HepG2 (cell line): ENCODE data around the gene POU6F2. TPM values are rescaled to one million over a fixed set of nuclear protein-coding genes. Genes with fewer than 3 reads are reported as not detected.
A peak's percentile ranks its signal among the peaks of the same experiment; 100 is the strongest.

Experiments
- ATAC-seq: fragments of 200-7000 bp; cut with Tn5 transposase; 3 replicates; pipeline ENCODE4 v1.9.1; 2020; ENCODE audit warnings: mild to moderate bottlenecking, moderate library complexity
- BruUV-seq: library from RNA; stranded (reverse); fragments of 400-500 nt; replicated peaks from 2 replicates; lab custom pipeline; 2021; lab: Mats Ljungman, UMichigan
- CTCF ChIA-PET: fragments of 300-600 bp; formaldehyde crosslinking; extraction: SDS; loops from one replicate; lab custom pipeline; 2021; ENCODE audit warnings: low total read pairs, inconsistent platforms, low intra/inter-chr PET ratio; lab: Yijun Ruan, JAX
- POLR2A ChIA-PET: fragments of 350-600 bp; sonication (Branson Sonifier 250); formaldehyde crosslinking; loops from one replicate; lab custom pipeline; 2020; ENCODE audit warnings: antibody characterized with exemption, inconsistent platforms; lab: Yijun Ruan, JAX
- DNase-seq: peaks from one replicate; pipeline ENCODE4 v3.0.0-alpha.2; 2015; ENCODE audit warnings: low spot score
- FAIRE-seq: peaks from 3 replicates; lab custom pipeline; 2011; peaks lifted over from hg19 to GRCh38; lab: Jason Lieb, UNC
- H2AFZ ChIP-seq: one replicate; pipeline ENCODE4 v1.6.1; 2011; ENCODE audit warnings: low read length, inconsistent platforms
- H3K27ac ChIP-seq: fragments of 300-600 bp; 3 replicates; pipeline ENCODE4 v1.8.0; 2011; ENCODE audit warnings: mixed run types, mild to moderate bottlenecking, mixed read lengths, low read length, inconsistent platforms; ENCODE audit not compliant: insufficient read depth; ENCODE audit errors: extremely low read length
- H3K27me3 ChIP-seq, 2 experiments: fragments of 200-600 bp in 1 of 2; 2 replicates in 1 of 2; 3 replicates in 1 of 2; pipeline versions ENCODE4 v1.6.0 to v1.8.0; 2011; ENCODE audit warnings: low read length in 2 of 2, mild to moderate bottlenecking in 2 of 2, moderate library complexity in 2 of 2, inconsistent platforms in 1 of 2; ENCODE audit not compliant: insufficient read depth in 2 of 2, control insufficient read depth in 1 of 2
- H3K36me3 ChIP-seq, 2 experiments: fragments of 200-600 bp in 1 of 2; replicated peaks in 1 of 2; 2 replicates in 1 of 2; 3 replicates in 1 of 2; pipeline versions ENCODE4 v1.5.1 to v1.8.0; 2011; ENCODE audit warnings: low read length in 2 of 2, inconsistent platforms in 1 of 2; ENCODE audit not compliant: insufficient read depth in 2 of 2, control insufficient read depth in 1 of 2
- H3K4me1 ChIP-seq: 2 replicates; pipeline ENCODE4 v1.5.1; 2012; ENCODE audit warnings: low read length, inconsistent platforms; ENCODE audit not compliant: insufficient read depth
- H3K4me2 ChIP-seq: 2 replicates; pipeline ENCODE4 v1.6.0; 2011; ENCODE audit warnings: low read depth, low read length, inconsistent platforms
- H3K4me3 ChIP-seq, 3 experiments: fragments of 200-600 bp in 1 of 3; sonication (generic), shearing (Covaris generic) in 1 of 3; replicated peaks in 1 of 3; 2 replicates each; pipeline ENCODE4 v1.5.1; 2011 to 2016; ENCODE audit warnings: low read length in 3 of 3, inconsistent platforms in 2 of 3, low read depth in 2 of 3, mild to moderate bottlenecking in 2 of 3, control low read depth in 1 of 3, mixed read lengths in 1 of 3; ENCODE audit not compliant: insufficient read depth in 1 of 3
- H3K79me2 ChIP-seq: one replicate; pipeline ENCODE4 v1.6.1; 2011; ENCODE audit warnings: low read length, inconsistent platforms; ENCODE audit not compliant: insufficient read depth
- H3K9ac ChIP-seq: 2 replicates; pipeline ENCODE4 v1.6.0; 2011; ENCODE audit warnings: mild to moderate bottlenecking, low read depth, low read length, inconsistent platforms; ENCODE audit not compliant: insufficient read depth
- H3K9me3 ChIP-seq: 2 replicates; pipeline ENCODE4 v1.5.1; 2012; ENCODE audit warnings: mild to moderate bottlenecking, low read length
- H4K20me1 ChIP-seq: 2 replicates; pipeline ENCODE4 v1.6.0; 2011; ENCODE audit warnings: inconsistent platforms, mild to moderate bottlenecking, low read length, moderate library complexity; ENCODE audit not compliant: insufficient read depth
- ARNTL ChIP-seq: sonication (generic); formaldehyde crosslinking; IDR thresholded peaks from 2 replicates; pipeline ENCODE4 v1.4.0; 2020; ENCODE audit warnings: mild to moderate bottlenecking, missing genetic modification reagents
- CEBPG ChIP-seq: IDR thresholded peaks from 2 replicates; pipeline ENCODE4 v1.6.1; 2016
- FOXP1 ChIP-seq, 2 experiments: fragments of 450-650 bp in 1 of 2; IDR thresholded peaks; 2 replicates each; pipeline ENCODE4 v1.6.1; 2017 to 2018; ENCODE audit warnings: antibody characterized with exemption in 1 of 2
- GABPA ChIP-seq, 2 experiments: IDR thresholded peaks; 2 replicates each; pipeline ENCODE4 v1.6.1; 2011 to 2016; ENCODE audit warnings: low read depth in 2 of 2, low read length in 1 of 2, missing biosample characterization in 1 of 2, missing genetic modification characterization in 1 of 2
- HNRNPK ChIP-seq: fragments of 200-400 bp; formaldehyde crosslinking; IDR thresholded peaks from 2 replicates; pipeline ENCODE4 v1.6.1; 2018; ENCODE audit warnings: low read length, low read depth, moderate library complexity, mild to moderate bottlenecking; ENCODE audit not compliant: poor library complexity, severe bottlenecking
- HNRNPUL1 ChIP-seq: fragments of 200-400 bp; formaldehyde crosslinking; IDR thresholded peaks from 2 replicates; pipeline ENCODE4 v1.6.1; 2017; ENCODE audit warnings: low read depth, mild to moderate bottlenecking, low read length, moderate library complexity
- IKZF4 ChIP-seq: sonication (generic); formaldehyde crosslinking; IDR thresholded peaks from 2 replicates; pipeline ENCODE4 v1.5.1; 2020; ENCODE audit warnings: borderline replicate concordance, mild to moderate bottlenecking, low read depth, missing genetic modification reagents; ENCODE audit errors: not compliant biosample characterization
- PTBP1 ChIP-seq: fragments of 200-400 bp; formaldehyde crosslinking; IDR thresholded peaks from 2 replicates; pipeline ENCODE4 v1.6.1; 2018; ENCODE audit warnings: low read length, low read depth; ENCODE audit not compliant: poor library complexity, severe bottlenecking
- RBM39 ChIP-seq: fragments of 200-400 bp; formaldehyde crosslinking; IDR thresholded peaks from one replicate; pipeline ENCODE4 v1.6.1; 2018; ENCODE audit warnings: antibody characterized with exemption, mild to moderate bottlenecking, low read depth, low read length; ENCODE audit not compliant: poor library complexity, severe bottlenecking
- SMAD1 ChIP-seq: sonication (generic); formaldehyde crosslinking; IDR thresholded peaks from 2 replicates; pipeline ENCODE4 v1.4.0; 2020; ENCODE audit warnings: missing genetic modification reagents, low read depth, mild to moderate bottlenecking, borderline replicate concordance
- SMARCC2 ChIP-seq: fragments of 450-650 bp; IDR thresholded peaks from 2 replicates; pipeline ENCODE4 v1.6.1; 2017; ENCODE audit warnings: antibody characterized with exemption, mild to moderate bottlenecking
- TEAD2 ChIP-seq: sonication (generic); formaldehyde crosslinking; IDR thresholded peaks from 2 replicates; pipeline ENCODE4 v1.9.0; 2021; ENCODE audit warnings: missing genetic modification reagents
- ZNF274 ChIP-seq: sonication (generic); formaldehyde crosslinking; IDR thresholded peaks from 2 replicates; pipeline ENCODE4 v1.5.1; 2020; ENCODE audit warnings: mild to moderate bottlenecking, missing genetic modification reagents
- ZNF576 ChIP-seq: sonication (generic); formaldehyde crosslinking; IDR thresholded peaks from 2 replicates; pipeline ENCODE4 v1.4.0; 2020; ENCODE audit warnings: mild to moderate bottlenecking, missing genetic modification reagents
- WGBS: methylation state at CpG from one replicate; pipeline ENCODE4 v1.1.6; 2017; ENCODE audit warnings: low lambda C conversion rate; 5-methylcytosine and 5-hydroxymethylcytosine counted together
- in situ Hi-C: cut with HindIII; loops from 2 replicates; pipeline ENCODE4 v1.10.0; 2017; ENCODE audit warnings: low pct_unique_long_range_greater_than_20kb; ENCODE audit not compliant: extremely low pct_ligation_motif_present
- intact Hi-C: fragments of 100-400 bp; cut with micrococcal nuclease; formaldehyde crosslinking; loops from one replicate; pipeline ENCODE4 v1.10.0; 2022; ENCODE audit not compliant: unreplicated experiment
- polyA plus RNA-seq, 8 experiments: library from polyadenylated mRNA; depleted of rRNA in 3 of 8; stranded (reverse) in 7 of 8; unstranded in 1 of 8; fragments of >200 nt; fragmentation: Illumina TruSeq in 4 of 8; extraction: Trizol in 4 of 8; gene quantifications; 2 replicates each; pipeline versions ENCODE4 v1.2.1 to v1.2.3, GENCODE V29; 2011 to 2016; ENCODE audit warnings: low read depth in 4 of 8, missing spikeins in 1 of 8, mixed read lengths in 1 of 8; ENCODE audit not compliant: insufficient read depth in 1 of 8
- total RNA-seq, 5 experiments: library from RNA; depleted of rRNA; stranded (reverse); fragments of >200 nt; fragmentation: Illumina TruSeq; extraction: Trizol; gene quantifications; 2 replicates each; pipeline ENCODE4 v1.2.3, GENCODE V29; 2016; ENCODE audit warnings: low read depth in 1 of 5

Gene POU6F2
- total and polyA plus RNA-seq, 2 of the 13 experiments (the other 11 are each of a cell fraction or from before 2014, with no cell fraction given), result not detected

DNA sequence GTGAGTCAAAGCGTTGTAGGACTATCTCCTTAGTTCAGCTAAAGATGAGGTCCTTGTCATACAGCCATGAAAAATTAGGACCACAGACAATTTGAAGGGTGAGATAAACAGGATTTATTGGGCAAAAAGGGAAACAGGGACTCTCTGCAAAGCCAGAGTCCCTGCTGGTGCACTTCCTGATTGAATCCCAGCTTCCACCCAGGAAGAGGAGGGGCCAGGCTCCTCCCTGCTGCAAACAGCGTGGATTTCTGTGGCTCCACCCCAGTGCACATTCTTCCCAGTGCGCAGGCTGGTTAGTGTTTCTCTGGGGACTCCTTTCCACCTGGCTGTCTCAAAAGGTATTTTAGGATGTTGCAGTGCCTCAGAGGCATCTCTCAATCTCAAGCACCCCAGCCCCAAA lies 423.1 kb downstream of the POU6F2 start:
- BruUV-seq, result no TSS peak
- H3K27ac ChIP-seq, result no peak overlapping the region
- TF ChIP-seq SMARCC2, result no peak
- TF ChIP-seq SMAD1, result no peak
- no peak for TF ChIP-seq CEBPG (CRISPR knock-in tag)
- no peak for TF ChIP-seq GABPA (IDR thresholded peaks at IDR 0.05; ENCODE audit: low read depth, low read length)
- TF ChIP-seq GABPA (CRISPR knock-in tag; IDR thresholded peaks at IDR 0.05; ENCODE audit: low read depth), result 0 out of 2 replicates have a peak, but pooled peaks have one; percentile 37
- no peak for TF ChIP-seq PTBP1
- TF ChIP-seq ZNF274, result no peak
- no peak for TF ChIP-seq ARNTL
- H3K9ac ChIP-seq, result no peak overlapping the region
- in situ Hi-C loops, result no loop called here
- no peaks in the 10 kb centered on the region for H4K20me1 ChIP-seq
- no peak overlapping the region for H3K4me3 ChIP-seq
- no peak for ATAC-seq
- no peak overlapping the region for H3K4me2 ChIP-seq
- no peaks in the 10 kb centered on the region for H3K9me3 ChIP-seq
- no peak for DNase-seq
- no peaks in the 10 kb centered on the region for H3K27me3 ChIP-seq
- intact Hi-C loops, result no loop called here
- no peaks in the 10 kb centered on the region for H3K79me2 ChIP-seq
- no peaks in the 10 kb centered on the region for H3K36me3 ChIP-seq
- WGBS, result 80% methylated on average over 1 of the region's 3 CpGs
- peaks cover 2% of the 10 kb centered on the region for H3K4me1 ChIP-seq
- POLR2A ChIA-PET, result no interaction called here
- CTCF ChIA-PET, result no interaction called here
- H2AFZ ChIP-seq, result no peak overlapping the region
- no peak for FAIRE-seq

- Histone ChIP-seq H3K27me3 (no peaks in the 10 kb centered on the region), H3K36me3 (no peaks in the 10 kb centered on the region), H3K4me3 (no peak overlapping the region), H3K4me1 (peaks cover 14% of the 10 kb centered on the region), H3K27ac (no peak overlapping the region), H4K20me1 (no peaks in the 10 kb centered on the region), H3K79me2 (no peaks in the 10 kb centered on the region), H2AFZ (no peak overlapping the region), H3K4me2 (no peak overlapping the region), H3K9ac (no peak overlapping the region), H3K9me3 (no peaks in the 10 kb centered on the region)
- BruUV-seq, result no TSS peak
- in situ Hi-C loops (no loop called here), intact Hi-C loops (no loop called here)
- POLR2A ChIA-PET, result no interaction called here
- FAIRE-seq, result no peak
- no peak for TF ChIP-seq HNRNPK
- no peak for TF ChIP-seq IKZF4 (CRISPR knock-in tag)
- TF ChIP-seq TEAD2 (CRISPR knock-in tag), result no peak
- no peak for TF ChIP-seq FOXP1 (IDR thresholded peaks at IDR 0.05)
- TF ChIP-seq FOXP1 (CRISPR knock-in tag; IDR thresholded peaks at IDR 0.05), result no peak
- no peak for TF ChIP-seq ZNF576 (CRISPR knock-in tag)
- TF ChIP-seq RBM39, result no peak
- TF ChIP-seq HNRNPUL1, result no peak
- CTCF ChIA-PET, result no interaction called here
- DNase-seq, result no peak
- no peak for ATAC-seq
Measured at GRCh38 chr7:39402034-39402433, 424.3 kb downstream of the POU6F2 start.
